ENCODE data around the gene FBN2.

FBN2 gene

GRCh38 chr5:128349044-128349858 is 188.8 kb downstream of the FBN2 start:
- Histone ChIP-seq H3K9ac (ENCODE audit: low read depth, low read length) (no peak overlapping the region), H3K4me2 (ENCODE audit: low read length) (no peak overlapping the region), H3K36me3 (ENCODE audit: insufficient read depth, low read length) (peaks cover 39% of the 10 kb centered on the region), H3K4me1 (ENCODE audit: control insufficient read depth, insufficient read depth, low read length) (no peaks in the 10 kb centered on the region), H3K4me3 (ENCODE audit: low read length) (no peak overlapping the region), H3K27me3 (ENCODE audit: control insufficient read depth, insufficient read depth, low read length) (no peaks in the 10 kb centered on the region), H3K9me3 (replicated peaks; ENCODE audit: low read length) (no peaks in the 10 kb centered on the region)

GRCh38 chr5:128346038-128346437 is 192.0 kb downstream of the FBN2 start:
- Histone ChIP-seq H3K27me3 (ENCODE audit: control insufficient read depth, insufficient read depth, low read length) (no peaks in the 10 kb centered on the region), H3K4me1 (ENCODE audit: control insufficient read depth, insufficient read depth, low read length) (no peaks in the 10 kb centered on the region)

GRCh38 chr5:128345247-128345646 is 192.8 kb downstream of the FBN2 start:
- no peak overlapping the region for H3K4me2 ChIP-seq (ENCODE audit: low read length)
- H3K27me3 ChIP-seq (ENCODE audit: control insufficient read depth, insufficient read depth, low read length): no peaks in the 10 kb centered on the region
- no peak overlapping the region for H3K4me3 ChIP-seq (ENCODE audit: low read length)
- no peak overlapping the region for H3K9ac ChIP-seq (ENCODE audit: low read depth, low read length)
- H3K4me1 ChIP-seq (ENCODE audit: control insufficient read depth, insufficient read depth, low read length): no peaks in the 10 kb centered on the region
- peaks cover 59% of the 10 kb centered on the region for H3K36me3 ChIP-seq (ENCODE audit: insufficient read depth, low read length)
- no peaks in the 10 kb centered on the region for H3K9me3 ChIP-seq (replicated peaks; ENCODE audit: low read length)

More at GRCh38 chr5:128346038-128346437, 192.0 kb downstream of the FBN2 start:
- H3K9me3 ChIP-seq (replicated peaks; ENCODE audit: low read length): no peaks in the 10 kb centered on the region
- no peak overlapping the region for H3K4me3 ChIP-seq (ENCODE audit: low read length)
- peaks cover 55% of the 10 kb centered on the region for H3K36me3 ChIP-seq (ENCODE audit: insufficient read depth, low read length)
- no peak overlapping the region for H3K9ac ChIP-seq (ENCODE audit: low read depth, low read length)
- no peak overlapping the region for H3K4me2 ChIP-seq (ENCODE audit: low read length)

- H3K36me3 ChIP-seq (ENCODE audit: insufficient read depth, low read length): peaks cover 61% of the 10 kb centered on the region
- H3K4me1 ChIP-seq (ENCODE audit: control insufficient read depth, insufficient read depth, low read length): no peaks in the 10 kb centered on the region
- H3K9ac ChIP-seq (ENCODE audit: low read depth, low read length): no peak overlapping the region
- H3K27me3 ChIP-seq (ENCODE audit: control insufficient read depth, insufficient read depth, low read length): no peaks in the 10 kb centered on the region
- no peak overlapping the region for H3K4me2 ChIP-seq (ENCODE audit: low read length)
- no peak overlapping the region for H3K4me3 ChIP-seq (ENCODE audit: low read length)
- H3K9me3 ChIP-seq (replicated peaks; ENCODE audit: low read length): no peaks in the 10 kb centered on the region
These were observed 194.9 kb downstream of the FBN2 start for GRCh38 chr5:128343168-128343567.

GRCh38 chr5:128341056-128341455 is 197.0 kb downstream of the FBN2 start:
- H3K4me1 ChIP-seq (ENCODE audit: control insufficient read depth, insufficient read depth, low read length): no peaks in the 10 kb centered on the region
- H3K4me2 ChIP-seq (ENCODE audit: low read length): no peak overlapping the region
- no peaks in the 10 kb centered on the region for H3K27me3 ChIP-seq (ENCODE audit: control insufficient read depth, insufficient read depth, low read length)
- H3K9me3 ChIP-seq (replicated peaks; ENCODE audit: low read length): no peaks in the 10 kb centered on the region
- H3K36me3 ChIP-seq (ENCODE audit: insufficient read depth, low read length): peaks cover 69% of the 10 kb centered on the region
- H3K4me3 ChIP-seq (ENCODE audit: low read length): no peak overlapping the region
- no peak overlapping the region for H3K9ac ChIP-seq (ENCODE audit: low read depth, low read length)

GRCh38 chr5:128340648-128341047 is 197.4 kb downstream of the FBN2 start:
- no peaks in the 10 kb centered on the region for H3K27me3 ChIP-seq (ENCODE audit: control insufficient read depth, insufficient read depth, low read length)
- no peaks in the 10 kb centered on the region for H3K9me3 ChIP-seq (replicated peaks; ENCODE audit: low read length)
- H3K36me3 ChIP-seq (ENCODE audit: insufficient read depth, low read length): peaks cover 73% of the 10 kb centered on the region
- no peaks in the 10 kb centered on the region for H3K4me1 ChIP-seq (ENCODE audit: control insufficient read depth, insufficient read depth, low read length)
- H3K4me3 ChIP-seq (ENCODE audit: low read length): no peak overlapping the region
- no peak overlapping the region for H3K9ac ChIP-seq (ENCODE audit: low read depth, low read length)
- H3K4me2 ChIP-seq (ENCODE audit: low read length): no peak overlapping the region

- H3K4me3 ChIP-seq (ENCODE audit: low read length): no peak overlapping the region
These were observed 198.5 kb downstream of the FBN2 start for GRCh38 chr5:128339585-128339984.

GRCh38 chr5:128338649-128339048 is 199.4 kb downstream of the FBN2 start:
- H3K9ac ChIP-seq (ENCODE audit: low read depth, low read length): no peak overlapping the region
- H3K27me3 ChIP-seq (ENCODE audit: control insufficient read depth, insufficient read depth, low read length): no peaks in the 10 kb centered on the region
- no peak overlapping the region for H3K4me2 ChIP-seq (ENCODE audit: low read length)
- H3K9me3 ChIP-seq (replicated peaks; ENCODE audit: low read length): no peaks in the 10 kb centered on the region
- H3K36me3 ChIP-seq (ENCODE audit: insufficient read depth, low read length): peaks cover 79% of the 10 kb centered on the region
- H3K4me1 ChIP-seq (ENCODE audit: control insufficient read depth, insufficient read depth, low read length): no peaks in the 10 kb centered on the region
- no peak overlapping the region for H3K4me3 ChIP-seq (ENCODE audit: low read length)

More at GRCh38 chr5:128339585-128339984, 198.5 kb downstream of the FBN2 start:
- Histone ChIP-seq H3K4me2 (ENCODE audit: low read length) (no peak overlapping the region), H3K9ac (ENCODE audit: low read depth, low read length) (no peak overlapping the region), H3K9me3 (replicated peaks; ENCODE audit: low read length) (no peaks in the 10 kb centered on the region), H3K4me1 (ENCODE audit: control insufficient read depth, insufficient read depth, low read length) (no peaks in the 10 kb centered on the region), H3K27me3 (ENCODE audit: control insufficient read depth, insufficient read depth, low read length) (no peaks in the 10 kb centered on the region), H3K36me3 (ENCODE audit: insufficient read depth, low read length) (peaks cover 78% of the 10 kb centered on the region)

- Histone ChIP-seq H3K9me3 (replicated peaks; ENCODE audit: low read length) (no peaks in the 10 kb centered on the region), H3K9ac (ENCODE audit: low read depth, low read length) (no peak overlapping the region), H3K27me3 (ENCODE audit: control insufficient read depth, insufficient read depth, low read length) (no peaks in the 10 kb centered on the region), H3K4me1 (ENCODE audit: control insufficient read depth, insufficient read depth, low read length) (no peaks in the 10 kb centered on the region), H3K4me2 (ENCODE audit: low read length) (no peak overlapping the region), H3K4me3 (ENCODE audit: low read length) (no peak overlapping the region), H3K36me3 (ENCODE audit: insufficient read depth, low read length) (peaks cover 68% of the 10 kb centered on the region)
These were observed 202.7 kb downstream of the FBN2 start for GRCh38 chr5:128335339-128335738.

- Histone ChIP-seq H3K9ac (ENCODE audit: low read depth, low read length) (no peak overlapping the region), H3K9me3 (replicated peaks; ENCODE audit: low read length) (no peaks in the 10 kb centered on the region), H3K4me1 (ENCODE audit: control insufficient read depth, insufficient read depth, low read length) (no peaks in the 10 kb centered on the region), H3K27me3 (ENCODE audit: control insufficient read depth, insufficient read depth, low read length) (no peaks in the 10 kb centered on the region), H3K4me2 (ENCODE audit: low read length) (no peak overlapping the region), H3K36me3 (ENCODE audit: insufficient read depth, low read length) (peaks cover 74% of the 10 kb centered on the region), H3K4me3 (ENCODE audit: low read length) (no peak overlapping the region)
These were observed 203.9 kb downstream of the FBN2 start for GRCh38 chr5:128334010-128334716.

- Histone ChIP-seq H3K4me3 (ENCODE audit: low read length) (no peak overlapping the region), H3K9me3 (replicated peaks; ENCODE audit: low read length) (no peaks in the 10 kb centered on the region), H3K36me3 (ENCODE audit: insufficient read depth, low read length) (peaks cover 74% of the 10 kb centered on the region), H3K4me2 (ENCODE audit: low read length) (no peak overlapping the region), H3K9ac (ENCODE audit: low read depth, low read length) (no peak overlapping the region), H3K27me3 (ENCODE audit: control insufficient read depth, insufficient read depth, low read length) (no peaks in the 10 kb centered on the region), H3K4me1 (ENCODE audit: control insufficient read depth, insufficient read depth, low read length) (no peaks in the 10 kb centered on the region)
These were observed 206.8 kb downstream of the FBN2 start for GRCh38 chr5:128331261-128331660.

All from skeletal muscle satellite cell (primary cell).